GM10266 (cell line): ENCODE measurements around the gene EPS8L1.

Experiments used
- DNase-seq: peaks from one replicate; pipeline ENCODE4 v3.0.0; 2012; ENCODE audit errors: extremely low spot score
- CTCF ChIP-seq: IDR thresholded peaks from 2 replicates; pipeline ENCODE4 v1.5.1; 2012; ENCODE audit warnings: mild to moderate bottlenecking, low read depth; ENCODE audit not compliant: control insufficient read depth, insufficient read depth; ENCODE audit errors: missing control alignments

The EPS8L1 gene

GRCh38 chr19:55116232-55116858, 40.7 kb downstream of the EPS8L1 start:
- no peak for TF ChIP-seq CTCF
- peak; percentile 85 for DNase-seq

- TF ChIP-seq CTCF: no peak
Observed at GRCh38 chr19:55116859-55117662, 41.4 kb downstream of the EPS8L1 start, which contains the start of gene PPP1R12C. Gene PPP1R12C (minus strand): TSS chr19:55117637. CDS start chr19:55117543, 94 bp downstream.

DNA sequence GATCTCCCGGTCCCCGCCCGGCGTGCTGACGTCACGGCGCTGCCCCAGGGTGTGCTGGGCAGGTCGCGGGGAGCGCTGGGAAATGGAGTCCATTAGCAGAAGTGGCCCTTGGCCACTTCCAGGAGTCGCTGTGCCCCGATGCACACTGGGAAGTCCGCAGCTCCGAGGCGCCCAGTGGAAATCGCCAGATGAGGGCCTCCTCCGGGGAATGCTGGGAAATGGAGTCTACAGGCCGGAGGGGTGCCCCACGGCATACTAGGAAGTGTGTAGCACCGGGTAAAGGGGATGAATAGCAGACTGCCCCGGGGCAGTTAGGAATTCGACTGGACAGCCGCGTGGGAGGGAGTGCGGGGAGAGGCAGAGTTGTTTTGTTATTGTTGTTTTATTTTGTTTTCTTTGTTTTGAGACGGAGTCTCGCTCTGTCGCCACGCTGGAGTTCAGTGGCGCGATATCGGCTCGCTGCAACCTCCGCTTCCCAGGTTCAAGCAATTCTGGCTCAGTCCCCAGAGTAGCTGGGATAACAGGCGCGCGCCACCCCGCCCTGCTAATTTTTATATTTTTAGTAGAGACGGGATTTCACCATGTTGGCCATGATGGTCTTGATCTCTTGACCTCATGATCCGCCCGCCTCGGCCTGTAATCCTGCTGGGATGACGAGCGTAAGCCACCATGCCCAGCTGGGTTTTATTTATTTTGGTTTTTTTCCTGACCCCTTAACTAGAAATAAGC, 42.2 kb downstream of the EPS8L1 start:
- DNase-seq: peak; percentile 100
- no peak for TF ChIP-seq CTCF

More at GRCh38 chr19:55116859-55117662, 41.4 kb downstream of the EPS8L1 start, which contains the start of gene PPP1R12C:
- no peak for DNase-seq

DNA sequence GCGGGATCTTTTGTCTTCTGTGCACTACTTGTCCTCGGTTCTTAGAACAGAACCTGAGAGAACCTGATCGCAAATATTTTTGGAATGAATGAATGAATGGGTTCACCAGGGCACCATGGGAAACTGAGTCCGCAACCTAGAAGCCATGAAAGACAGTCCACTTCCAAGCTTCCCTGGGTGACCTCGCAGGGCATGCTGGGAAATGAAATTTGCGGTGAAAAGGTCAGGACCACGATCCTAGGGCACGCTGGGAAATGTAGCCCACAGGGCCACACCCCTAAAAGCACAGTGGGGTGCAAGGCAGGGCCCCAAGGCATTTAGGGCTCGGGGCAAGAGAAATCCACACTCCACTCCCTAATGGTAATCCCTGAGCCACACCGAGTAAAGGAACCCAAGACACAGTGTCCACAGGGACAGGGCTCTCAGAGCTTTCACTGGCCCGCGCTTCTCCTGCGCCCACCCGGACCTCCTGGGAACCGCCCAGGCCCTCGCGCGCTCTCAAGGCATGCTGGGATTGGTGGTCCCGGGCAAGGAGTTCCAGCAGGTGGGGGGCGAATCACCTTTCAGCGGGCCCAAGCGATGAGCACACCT, 42.8 kb downstream of the EPS8L1 start:
- DNase-seq: no peak
- no peak for TF ChIP-seq CTCF

GRCh38 chr19:55119053-55119452, 43.4 kb downstream of the EPS8L1 start:
- no peak for TF ChIP-seq CTCF
- DNase-seq: no peak

- TF ChIP-seq CTCF: no peak
- DNase-seq: no peak
Observed at GRCh38 chr19:55131421-55131820, 55.8 kb downstream of the EPS8L1 start.
